Islet precursor cell (in vitro differentiated cells): ENCODE results near the gene CDKAL1.
A peak's percentile ranks its signal among the peaks of the same experiment; 100 is the strongest.

Experiments
- DNase-seq: peaks from one replicate; pipeline ENCODE4 v3.0.0-alpha.2; 2018

Gene CDKAL1

GRCh38 chr6:20933057-20933788 is 399.0 kb downstream of the CDKAL1 start:
- no peak for DNase-seq

- no peak for DNase-seq
Observed at GRCh38 chr6:20936949-20937348, 402.7 kb downstream of the CDKAL1 start.

- DNase-seq: no peak
Observed at GRCh38 chr6:20939161-20939775, 405.0 kb downstream of the CDKAL1 start.

- no peak for DNase-seq
Observed at GRCh38 chr6:20943040-20943627, 408.9 kb downstream of the CDKAL1 start.

GRCh38 chr6:20943922-20944321 is 409.7 kb downstream of the CDKAL1 start:
- no peak for DNase-seq

- no peak for DNase-seq
Observed at GRCh38 chr6:20946022-20946421, 411.8 kb downstream of the CDKAL1 start.

- no peak for DNase-seq
Observed at GRCh38 chr6:20946890-20947289, 412.6 kb downstream of the CDKAL1 start.

- no peak for DNase-seq
Observed at GRCh38 chr6:20947977-20948376, 413.7 kb downstream of the CDKAL1 start.

GRCh38 chr6:20948556-20948955 is 414.3 kb downstream of the CDKAL1 start:
- no peak for DNase-seq

GRCh38 chr6:20949138-20949537 is 414.9 kb downstream of the CDKAL1 start:
- DNase-seq: no peak

- peak; percentile 91 for DNase-seq
Observed at GRCh38 chr6:20952699-20953474, 418.6 kb downstream of the CDKAL1 start.

- no peak for DNase-seq
Observed at GRCh38 chr6:20954315-20954714, 420.1 kb downstream of the CDKAL1 start.

GRCh38 chr6:20955131-20955530 is 420.9 kb downstream of the CDKAL1 start:
- DNase-seq: no peak

- DNase-seq: no peak
Observed at GRCh38 chr6:20955751-20956150, 421.5 kb downstream of the CDKAL1 start.

GRCh38 chr6:20960067-20960466 is 425.8 kb downstream of the CDKAL1 start:
- no peak for DNase-seq

- DNase-seq: no peak
Observed at GRCh38 chr6:20965276-20965675, 431.0 kb downstream of the CDKAL1 start.

GRCh38 chr6:20965915-20966314 is 431.7 kb downstream of the CDKAL1 start:
- DNase-seq: no peak

- DNase-seq: no peak
Observed at GRCh38 chr6:20969551-20969950, 435.3 kb downstream of the CDKAL1 start.

- DNase-seq: no peak
Observed at GRCh38 chr6:20976391-20976918, 442.2 kb downstream of the CDKAL1 start.

GRCh38 chr6:20978151-20978614 is 443.9 kb downstream of the CDKAL1 start:
- no peak for DNase-seq

GRCh38 chr6:20979076-20979475 is 444.8 kb downstream of the CDKAL1 start:
- DNase-seq: no peak

GRCh38 chr6:20983961-20984360 is 449.7 kb downstream of the CDKAL1 start:
- DNase-seq: no peak

GRCh38 chr6:20985821-20986220 is 451.6 kb downstream of the CDKAL1 start:
- no peak for DNase-seq
